Large intestine (tissue), 3 donors: Measurements from ENCODE around the gene EYA2. TPM values are rescaled to one million over a fixed set of nuclear protein-coding genes. Genes with fewer than 3 reads are reported as not detected.

Source experiments
- DNase-seq, 2 donors: peaks; one replicate each; pipeline versions ENCODE4 v3.0.0 to v3.0.0-alpha.2; 2013
- H3K27ac ChIP-seq: one replicate; pipeline ENCODE4 v1.5.1; 2013; ENCODE audit warnings: low read length
- H3K27me3 ChIP-seq: 2 replicates; pipeline ENCODE4 v1.6.1; 2013; ENCODE audit warnings: low read length; ENCODE audit not compliant: control insufficient read depth, insufficient read depth
- H3K36me3 ChIP-seq: 2 replicates; pipeline ENCODE4 v1.6.1; 2013; ENCODE audit warnings: low read length; ENCODE audit not compliant: control insufficient read depth, insufficient read depth
- H3K4me1 ChIP-seq: one replicate; pipeline ENCODE4 v1.6.1; 2013; ENCODE audit warnings: low read length; ENCODE audit not compliant: control insufficient read depth, insufficient read depth
- H3K4me3 ChIP-seq: one replicate; pipeline ENCODE4 v1.5.1; 2013; ENCODE audit warnings: low read length
- H3K9me3 ChIP-seq: one replicate; pipeline ENCODE4 v1.6.1; 2013; ENCODE audit warnings: mild to moderate bottlenecking, low read depth, low read length, moderate library complexity; ENCODE audit not compliant: control insufficient read depth
- WGBS: methylation state at CpG from one replicate; pipeline ENCODE4 v1.1.5; 2013; ENCODE audit warnings: low lambda C conversion rate; ENCODE audit not compliant: insufficient coverage; 5-methylcytosine and 5-hydroxymethylcytosine counted together
- polyA plus RNA-seq: library from polyadenylated mRNA; unstranded; fragments of 120-200 nt; gene quantifications from one replicate; pipeline ENCODE4 v1.2.1, GENCODE V29; 2013

The EYA2 gene
- polyA plus RNA-seq, 1 donor = 0.72 TPM

- H3K27me3 ChIP-seq = no peaks in the 10 kb centered on the region
- no peaks in the 10 kb centered on the region for H3K36me3 ChIP-seq
- H3K9me3 ChIP-seq = no peaks in the 10 kb centered on the region
- H3K27ac ChIP-seq = no peak overlapping the region
- no CpG with 5 or more reads among the region's 2 CpGs for WGBS
- H3K4me3 ChIP-seq = no peak overlapping the region
- H3K4me1 ChIP-seq = no peaks in the 10 kb centered on the region
- DNase-seq = no peak
Measured at GRCh38 chr20:47020231-47020630, 125.6 kb downstream of the EYA2 start.

- no CpG with 5 or more reads among the region's 4 CpGs for WGBS
- H3K27ac ChIP-seq = no peak overlapping the region
Measured at GRCh38 chr20:47021850-47022249, 127.2 kb downstream of the EYA2 start.

GRCh38 chr20:47024461-47024937 lies 129.9 kb downstream of the EYA2 start:
- Histone ChIP-seq H3K27ac (no peak overlapping the region), H3K4me1 (no peaks in the 10 kb centered on the region), H3K36me3 (no peaks in the 10 kb centered on the region), H3K9me3 (no peaks in the 10 kb centered on the region), H3K27me3 (no peaks in the 10 kb centered on the region), H3K4me3 (no peak overlapping the region)
- WGBS = no CpG with 5 or more reads among the region's 3 CpGs
- DNase-seq = no peak

More at GRCh38 chr20:47021850-47022249, 127.2 kb downstream of the EYA2 start:
- H3K27me3 ChIP-seq = no peaks in the 10 kb centered on the region
- H3K9me3 ChIP-seq = no peaks in the 10 kb centered on the region
- H3K36me3 ChIP-seq = no peaks in the 10 kb centered on the region
- no peak for DNase-seq
- no peaks in the 10 kb centered on the region for H3K4me1 ChIP-seq
- H3K4me3 ChIP-seq = no peak overlapping the region

- H3K27me3 ChIP-seq = no peaks in the 10 kb centered on the region
- WGBS = 60% methylated on average over 1 of the region's 4 CpGs
- H3K36me3 ChIP-seq = no peaks in the 10 kb centered on the region
- H3K4me3 ChIP-seq = no peak overlapping the region
- H3K9me3 ChIP-seq = no peaks in the 10 kb centered on the region
- no peaks in the 10 kb centered on the region for H3K4me1 ChIP-seq
- DNase-seq = no peak
- no peak overlapping the region for H3K27ac ChIP-seq
Measured at GRCh38 chr20:47027042-47027441, 132.4 kb downstream of the EYA2 start.

- H3K9me3 ChIP-seq = no peaks in the 10 kb centered on the region
- H3K27me3 ChIP-seq = no peaks in the 10 kb centered on the region
- H3K36me3 ChIP-seq = no peaks in the 10 kb centered on the region
- no peaks in the 10 kb centered on the region for H3K4me1 ChIP-seq
- H3K27ac ChIP-seq = no peak overlapping the region
- H3K4me3 ChIP-seq = no peak overlapping the region
- DNase-seq = no peak
- WGBS = 67% methylated on average over 1 of the region's 3 CpGs
Measured at GRCh38 chr20:47027456-47027855, 132.8 kb downstream of the EYA2 start.

- Histone ChIP-seq H3K4me1 (no peaks in the 10 kb centered on the region), H3K4me3 (no peak overlapping the region), H3K9me3 (no peaks in the 10 kb centered on the region), H3K27ac (no peak overlapping the region), H3K36me3 (no peaks in the 10 kb centered on the region), H3K27me3 (no peaks in the 10 kb centered on the region)
- WGBS = no CpG with 5 or more reads among the region's 2 CpGs
- DNase-seq = no peak
Measured at GRCh38 chr20:47028487-47028886, 133.8 kb downstream of the EYA2 start.

GRCh38 chr20:47029845-47030244 lies 135.2 kb downstream of the EYA2 start:
- H3K4me1 ChIP-seq = no peaks in the 10 kb centered on the region
- H3K27me3 ChIP-seq = no peaks in the 10 kb centered on the region
- no CpG with 5 or more reads among the region's 3 CpGs for WGBS
- H3K9me3 ChIP-seq = no peaks in the 10 kb centered on the region
- no peak overlapping the region for H3K4me3 ChIP-seq
- no peak overlapping the region for H3K27ac ChIP-seq
- no peak for DNase-seq
- H3K36me3 ChIP-seq = no peaks in the 10 kb centered on the region

GRCh38 chr20:47030271-47030810 lies 135.7 kb downstream of the EYA2 start:
- Histone ChIP-seq H3K9me3 (no peaks in the 10 kb centered on the region), H3K4me1 (no peaks in the 10 kb centered on the region), H3K36me3 (no peaks in the 10 kb centered on the region), H3K4me3 (no peak overlapping the region), H3K27ac (no peak overlapping the region), H3K27me3 (no peaks in the 10 kb centered on the region)
- WGBS = no CpG with 5 or more reads among the region's 4 CpGs
- DNase-seq = no peak

- DNase-seq = no peak
- no peak overlapping the region for H3K27ac ChIP-seq
- 71% methylated on average over 1 of the region's 7 CpGs for WGBS
Measured at GRCh38 chr20:47031004-47031403, 136.4 kb downstream of the EYA2 start.

GRCh38 chr20:47031821-47032220 lies 137.2 kb downstream of the EYA2 start:
- no CpG with 5 or more reads among the region's 1 CpG for WGBS
- Histone ChIP-seq H3K27me3 (no peaks in the 10 kb centered on the region), H3K9me3 (no peaks in the 10 kb centered on the region), H3K36me3 (no peaks in the 10 kb centered on the region), H3K27ac (no peak overlapping the region), H3K4me1 (no peaks in the 10 kb centered on the region), H3K4me3 (no peak overlapping the region)
- DNase-seq = no peak

More at GRCh38 chr20:47031004-47031403, 136.4 kb downstream of the EYA2 start:
- H3K4me1 ChIP-seq = no peaks in the 10 kb centered on the region
- H3K36me3 ChIP-seq = no peaks in the 10 kb centered on the region
- no peak overlapping the region for H3K4me3 ChIP-seq
- H3K27me3 ChIP-seq = no peaks in the 10 kb centered on the region
- H3K9me3 ChIP-seq = no peaks in the 10 kb centered on the region

GRCh38 chr20:47032933-47033578 lies 138.4 kb downstream of the EYA2 start:
- no CpG with 5 or more reads among the region's 8 CpGs for WGBS

More at GRCh38 chr20:47032933-47033578, 138.4 kb downstream of the EYA2 start:
- Histone ChIP-seq H3K27me3 (no peaks in the 10 kb centered on the region), H3K9me3 (no peaks in the 10 kb centered on the region), H3K4me3 (no peak overlapping the region), H3K36me3 (no peaks in the 10 kb centered on the region), H3K27ac (no peak overlapping the region), H3K4me1 (no peaks in the 10 kb centered on the region)
- no peak for DNase-seq
